ENCODE results near the gene HEPHL1.
"Not testable (repeated sequence)": the region's sequence is repeated elsewhere in the genome, so short reads cannot be mapped to it uniquely, and the experiment has no call there.

Gene HEPHL1

GRCh38 chr11:94150056-94150455 lies 128.9 kb downstream of the HEPHL1 start:
- DNase-seq (ENCODE audit: low spot score), result no peak

- no peak for DNase-seq (ENCODE audit: low spot score)
These were observed 129.8 kb downstream of the HEPHL1 start for GRCh38 chr11:94150704-94151685.

- peak; percentile 66 for DNase-seq (ENCODE audit: low spot score)
These were observed 130.9 kb downstream of the HEPHL1 start for GRCh38 chr11:94151903-94152677.

GRCh38 chr11:94152678-94153065 lies 131.5 kb downstream of the HEPHL1 start:
- no peak for DNase-seq (ENCODE audit: low spot score)

- no peak for DNase-seq (ENCODE audit: low spot score)
These were observed 132.2 kb downstream of the HEPHL1 start for GRCh38 chr11:94153320-94153719.

GRCh38 chr11:94154095-94154856 lies 133.1 kb downstream of the HEPHL1 start:
- no peak for DNase-seq (ENCODE audit: low spot score)

GRCh38 chr11:94157339-94157738 lies 136.2 kb downstream of the HEPHL1 start:
- DNase-seq (ENCODE audit: low spot score), result not testable (repeated sequence)

Measured in Ammon's horn (tissue), 1 donor.